Stomach (tissue), 9 donors: ENCODE measurements around the gene FGFRL1. TPM values are rescaled to one million over a fixed set of nuclear protein-coding genes. Genes with fewer than 3 reads are reported as not detected.

Experiments used
- DNase-seq, 2 donors: peaks; one replicate each; pipeline versions ENCODE4 v3.0.0 to v3.0.0-alpha.2; 2013 to 2019
- H3K27ac ChIP-seq, 5 donors: fragments of 200-600 bp in 4 of 5; sonication (generic) in 4 of 5; one replicate each; pipeline ENCODE4 v1.5.1; 2013 to 2019; ENCODE audit warnings: mild to moderate bottlenecking in 1 of 5, moderate library complexity in 1 of 5
- H3K27me3 ChIP-seq, 3 donors: fragments of 200-600 bp; sonication (generic); one replicate each; pipeline ENCODE4 v1.5.1; 2017 to 2019; ENCODE audit warnings: mixed run types in 1 of 3
- H3K36me3 ChIP-seq, 4 donors: fragments of 200-600 bp; sonication (generic); 1 replicate in 3 of 4; 2 replicates in 1 of 4; pipeline ENCODE4 v1.5.1; 2016 to 2019
- H3K4me1 ChIP-seq, 4 donors: fragments of 200-600 bp; sonication (generic); one replicate each; pipeline ENCODE4 v1.5.1; 2016 to 2019
- H3K4me3 ChIP-seq, 4 donors: fragments of 200-600 bp; sonication (generic) in 3 of 4; one replicate each; pipeline ENCODE4 v1.5.1; 2016 to 2019; ENCODE audit warnings: mild to moderate bottlenecking in 1 of 4
- H3K9me3 ChIP-seq, 4 donors: fragments of 200-600 bp; sonication (generic); one replicate each; pipeline ENCODE4 v1.5.1; 2016 to 2019
- EP300 ChIP-seq: sonication (generic); formaldehyde crosslinking; IDR thresholded peaks from one replicate; pipeline ENCODE4 v1.6.1; 2017; ENCODE audit warnings: antibody characterized with exemption
- POLR2A ChIP-seq, 4 donors: fragments of 450-650 bp; IDR thresholded peaks; one replicate each; pipeline ENCODE4 v1.6.1; 2016; ENCODE audit warnings: antibody characterized with exemption in 4 of 4, control low read depth in 2 of 4, mild to moderate bottlenecking in 1 of 4, moderate library complexity in 1 of 4
- POLR2AphosphoS5 ChIP-seq, 3 donors: sonication (generic); formaldehyde crosslinking; IDR thresholded peaks; one replicate each; pipeline ENCODE4 v1.6.1; 2016; ENCODE audit warnings: antibody characterized with exemption in 3 of 3
- WGBS, 5 donors: extraction: QIAGEN DNeasy Blood & Tissue Kit in 3 of 5; methylation state at CpG; one replicate each; pipeline versions ENCODE4 v1.1.5 to v1.1.7; 2013 to 2018; 5-methylcytosine and 5-hydroxymethylcytosine counted together
- intact Hi-C: fragments of 100-400 bp; cut with DNase I; formaldehyde crosslinking; loops from one replicate; pipeline ENCODE4 v1.15.1; 2023; ENCODE audit warnings: low total_unique reads
- polyA plus RNA-seq, 3 donors: library from polyadenylated mRNA; stranded (reverse); fragments of 200-250 nt; gene quantifications; one replicate each; pipeline ENCODE4 v1.2.3, GENCODE V29; 2013
- total RNA-seq, 5 donors: library from RNA; depleted of rRNA; stranded (reverse); fragments of >200 nt; gene quantifications; one replicate each; pipeline versions ENCODE4 v1.1.0 to v1.2.3, GENCODE V29; 2014 to 2016
- TF ChIP-seq, protein P1 (sequence below), 7 experiments: fragments of 450-650 bp in 4 of 7; fragments of 200-600 bp in 3 of 7; sonication (generic) in 3 of 7; IDR thresholded peaks; one replicate each; pipeline ENCODE4 v1.5.1; 2016 to 2019; ENCODE audit warnings: antibody characterized with exemption in 7 of 7, control low read depth in 2 of 7, mild to moderate bottlenecking in 1 of 7
- donor health status: healthy with polysubstance abuse.
- donor health status: Bipolar disorder and iron deficiency.
- donor health status: healthy.

The FGFRL1 gene
- total and polyA plus RNA-seq, 8 donors: 3.5 to 42.7 (median 9.8) TPM

DNA sequence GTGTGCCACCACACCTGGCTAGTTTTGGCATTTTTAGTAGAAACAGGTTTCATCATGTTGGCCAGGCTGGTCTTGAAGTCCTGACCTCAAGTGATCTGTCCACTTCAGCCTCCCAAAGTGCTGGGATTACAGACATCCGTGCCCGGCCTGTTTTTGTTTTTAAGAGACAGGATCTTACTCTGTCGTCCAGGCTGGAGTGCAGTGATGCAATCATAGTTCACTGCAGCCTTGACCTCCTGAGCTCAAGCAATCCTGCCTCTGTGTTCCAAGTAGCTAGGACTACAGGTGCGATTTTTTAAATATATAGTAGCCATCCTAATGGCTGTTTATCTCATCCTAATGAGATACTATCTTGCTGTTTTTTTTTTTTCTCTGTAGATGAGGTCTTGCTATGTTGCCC is 54.3 kb downstream of the FGFRL1 start:
- intact Hi-C loops: no loop called here
- no peak for DNase-seq
- Histone ChIP-seq H3K27me3 (peaks cover 0 to 37% (median 0%) of the 10 kb centered on the region in 3 donors), H3K4me1 (no peaks in the 10 kb centered on the region), H3K4me3 (no peak overlapping the region), H3K9me3 (no peaks in the 10 kb centered on the region), H3K27ac (no peak overlapping the region), H3K36me3 (no peaks in the 10 kb centered on the region)
- TF ChIP-seq, protein P1, sequence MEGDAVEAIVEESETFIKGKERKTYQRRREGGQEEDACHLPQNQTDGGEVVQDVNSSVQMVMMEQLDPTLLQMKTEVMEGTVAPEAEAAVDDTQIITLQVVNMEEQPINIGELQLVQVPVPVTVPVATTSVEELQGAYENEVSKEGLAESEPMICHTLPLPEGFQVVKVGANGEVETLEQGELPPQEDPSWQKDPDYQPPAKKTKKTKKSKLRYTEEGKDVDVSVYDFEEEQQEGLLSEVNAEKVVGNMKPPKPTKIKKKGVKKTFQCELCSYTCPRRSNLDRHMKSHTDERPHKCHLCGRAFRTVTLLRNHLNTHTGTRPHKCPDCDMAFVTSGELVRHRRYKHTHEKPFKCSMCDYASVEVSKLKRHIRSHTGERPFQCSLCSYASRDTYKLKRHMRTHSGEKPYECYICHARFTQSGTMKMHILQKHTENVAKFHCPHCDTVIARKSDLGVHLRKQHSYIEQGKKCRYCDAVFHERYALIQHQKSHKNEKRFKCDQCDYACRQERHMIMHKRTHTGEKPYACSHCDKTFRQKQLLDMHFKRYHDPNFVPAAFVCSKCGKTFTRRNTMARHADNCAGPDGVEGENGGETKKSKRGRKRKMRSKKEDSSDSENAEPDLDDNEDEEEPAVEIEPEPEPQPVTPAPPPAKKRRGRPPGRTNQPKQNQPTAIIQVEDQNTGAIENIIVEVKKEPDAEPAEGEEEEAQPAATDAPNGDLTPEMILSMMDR (IDR thresholded peaks at IDR 0.05): no peak
- TF ChIP-seq EP300: no peak
- TF ChIP-seq POLR2AphosphoS5 (IDR thresholded peaks at IDR 0.05): no peak
- no peak for TF ChIP-seq POLR2A (IDR thresholded peaks at IDR 0.05)
- WGBS, 5 donors: 23 to 52% (median 36%) methylated on average over 4 of the region's 4 CpGs

DNA sequence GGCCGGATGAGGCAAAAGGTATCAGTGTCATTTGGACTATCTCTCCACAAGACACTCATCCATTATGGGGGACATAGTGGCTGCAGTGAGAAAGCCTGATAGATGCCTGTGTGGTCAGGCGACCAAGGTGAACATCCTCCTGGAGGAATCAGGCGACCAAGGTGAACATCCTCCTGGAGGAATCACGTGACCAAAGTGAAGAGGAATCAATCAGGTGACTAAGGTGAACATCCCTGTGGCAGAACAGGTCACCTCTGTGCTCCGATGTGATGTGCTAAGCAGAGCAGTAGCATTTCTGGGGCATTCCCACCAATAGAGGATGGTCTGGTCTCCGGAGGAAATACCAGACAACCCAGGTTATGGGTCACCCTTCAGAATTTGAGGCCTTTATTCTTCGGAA is 58.0 kb downstream of the FGFRL1 start:
- 79 to 92% (median 84%) methylated on average over 7 of the region's 7 CpGs for WGBS, 5 donors
- Histone ChIP-seq H3K36me3 (no peaks in the 10 kb centered on the region), H3K9me3 (no peaks in the 10 kb centered on the region), H3K4me3 (no peak overlapping the region), H3K27ac (no peak overlapping the region), H3K4me1 (peaks cover 0 to 6% (median 3%) of the 10 kb centered on the region in 4 donors), H3K27me3 (peaks cover 0 to 32% (median 0%) of the 10 kb centered on the region in 3 donors)
- intact Hi-C loops: no loop called here
- DNase-seq: no peak
- TF ChIP-seq POLR2AphosphoS5 (IDR thresholded peaks at IDR 0.05): no peak
- TF ChIP-seq, protein P1 (IDR thresholded peaks at IDR 0.05): no peak
- no peak for TF ChIP-seq POLR2A (IDR thresholded peaks at IDR 0.05)
- no peak for TF ChIP-seq EP300

DNA sequence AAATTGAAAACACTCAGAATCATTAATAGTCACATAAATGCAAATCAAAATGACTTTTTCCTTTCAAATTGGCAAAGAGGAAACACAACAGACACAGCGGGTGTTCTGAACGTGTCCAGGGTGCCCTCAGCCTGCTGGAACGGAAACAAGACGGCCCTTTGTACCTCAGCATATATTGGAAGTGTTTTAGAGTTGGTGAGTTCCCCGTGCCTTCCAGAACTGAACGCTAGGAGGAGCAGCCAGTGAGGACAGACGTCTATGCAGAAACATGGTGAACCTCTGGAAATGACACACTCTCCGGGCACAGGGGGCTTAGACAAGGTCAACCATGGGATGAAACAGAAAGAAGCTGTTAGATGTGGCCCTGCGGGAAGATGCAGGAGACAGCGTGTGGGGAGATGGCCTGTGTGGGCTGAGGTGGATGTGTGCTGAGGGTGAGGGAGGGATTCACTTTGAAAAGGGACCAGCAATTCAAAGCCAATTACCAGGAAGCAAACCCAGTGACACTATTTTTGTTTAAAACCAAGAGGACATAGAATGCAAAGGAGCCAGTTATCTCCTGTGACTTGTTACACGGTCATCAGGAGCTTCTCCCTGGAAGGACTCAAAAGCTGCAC is 61.5 kb downstream of the FGFRL1 start:
- Histone ChIP-seq H3K9me3 (no peaks in the 10 kb centered on the region), H3K27me3 (peaks cover 0 to 16% (median 0%) of the 10 kb centered on the region in 3 donors), H3K4me3 (no peak overlapping the region), H3K27ac (no peak overlapping the region), H3K36me3 (no peaks in the 10 kb centered on the region), H3K4me1 (peaks cover 0 to 6% (median 3%) of the 10 kb centered on the region in 4 donors)
- 22 to 29% (median 24%) methylated on average over 11 of the region's 11 CpGs for WGBS, 5 donors
- peak; percentile 74 to 85 for DNase-seq
- intact Hi-C loops: no loop called here
- no peak for TF ChIP-seq POLR2A (IDR thresholded peaks at IDR 0.05)
- no peak for TF ChIP-seq EP300
- TF ChIP-seq, protein P1 (IDR thresholded peaks at IDR 0.05): peak in 5 of 7 experiments; percentile 48 to 75 (median 60)
- peak in 1 of 3 donors; percentile 46 for TF ChIP-seq POLR2AphosphoS5 (IDR thresholded peaks at IDR 0.05)

DNA sequence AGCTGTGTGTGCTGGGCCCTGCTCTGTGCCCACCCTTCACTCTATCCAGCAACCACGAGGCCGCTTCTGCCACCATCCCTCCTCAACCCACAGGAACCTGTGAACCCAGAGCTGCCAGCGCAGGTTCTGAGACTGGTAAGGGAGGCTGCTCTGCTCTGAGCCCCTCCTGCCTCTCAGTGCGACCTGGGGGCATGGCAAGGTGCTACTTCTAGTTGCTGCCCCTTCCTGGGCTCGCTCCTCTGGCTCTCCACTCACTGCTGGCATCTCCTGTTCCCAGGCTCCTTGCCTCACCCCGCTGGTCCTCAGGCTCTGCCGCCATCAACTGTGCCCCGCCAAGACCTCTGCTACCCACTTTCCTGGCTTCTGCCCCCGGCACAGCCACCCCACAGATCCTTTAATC is 62.7 kb downstream of the FGFRL1 start:
- H3K4me1 ChIP-seq: peaks cover 0 to 6% (median 3%) of the 10 kb centered on the region in 4 donors
- WGBS, 5 donors: 86 to 90% (median 87%) methylated on average over 9 of the region's 9 CpGs
- no peak for DNase-seq
- H3K27ac ChIP-seq: no peak overlapping the region
- TF ChIP-seq, protein P1 (IDR thresholded peaks at IDR 0.05): no peak
- TF ChIP-seq EP300 (no peak), POLR2A (IDR thresholded peaks at IDR 0.05) (no peak), POLR2AphosphoS5 (IDR thresholded peaks at IDR 0.05) (no peak)
- H3K9me3 ChIP-seq: no peaks in the 10 kb centered on the region
- intact Hi-C loops: no loop called here
- no peaks in the 10 kb centered on the region for H3K36me3 ChIP-seq
- no peak overlapping the region for H3K4me3 ChIP-seq
- peaks cover 0 to 15% (median 0%) of the 10 kb centered on the region in 3 donors for H3K27me3 ChIP-seq
